Neural progenitor cell (in vitro differentiated cells): ENCODE data around the gene MYO1D. TPM values are rescaled to one million over a fixed set of nuclear protein-coding genes. Genes with fewer than 3 reads are reported as not detected.

Experiments used
- DNase-seq: peaks from one replicate; pipeline ENCODE4 v3.0.0-alpha.2; 2016; ENCODE audit warnings: low spot score
- H2AFZ ChIP-seq: fragments of 200-600 bp; sonication (generic); replicated peaks from 2 replicates; pipeline ENCODE4 v1.6.1; 2016; ENCODE audit warnings: antibody characterized with exemption
- H3F3A ChIP-seq: fragments of 200-600 bp; sonication (generic); 2 replicates; pipeline ENCODE4 v1.6.1; 2016; ENCODE audit warnings: antibody characterized with exemption, low read depth
- H3K27ac ChIP-seq: fragments of 200-600 bp; sonication (generic); 2 replicates; pipeline ENCODE4 v1.5.1; 2016; ENCODE audit warnings: mild to moderate bottlenecking
- H3K27me3 ChIP-seq: fragments of 200-600 bp; sonication (generic); 2 replicates; pipeline ENCODE4 v1.6.1; 2016; ENCODE audit warnings: mild to moderate bottlenecking, moderate library complexity
- H3K36me3 ChIP-seq: fragments of 200-600 bp; sonication (generic); 2 replicates; pipeline ENCODE4 v1.5.1; 2016
- H3K4me1 ChIP-seq: fragments of 200-600 bp; sonication (generic); 2 replicates; pipeline ENCODE4 v1.6.1; 2016; ENCODE audit warnings: mixed run types
- H3K4me2 ChIP-seq: fragments of 200-600 bp; sonication (generic); 2 replicates; pipeline ENCODE4 v1.6.1; 2016
- H3K4me3 ChIP-seq: fragments of 200-600 bp; sonication (generic); 2 replicates; pipeline ENCODE4 v1.5.1; 2016
- H3K79me2 ChIP-seq: fragments of 200-600 bp; sonication (generic); 2 replicates; pipeline ENCODE4 v1.6.1; 2016; ENCODE audit warnings: low read depth
- H3K9ac ChIP-seq: fragments of 200-600 bp; sonication (generic); 2 replicates; pipeline ENCODE4 v1.6.1; 2016
- H3K9me3 ChIP-seq: fragments of 200-600 bp; sonication (generic); 2 replicates; pipeline ENCODE4 v1.5.1; 2016; ENCODE audit warnings: low read depth
- H4K20me1 ChIP-seq: fragments of 200-600 bp; sonication (generic); 2 replicates; pipeline ENCODE4 v1.6.1; 2016; ENCODE audit warnings: low read depth
- H3K27ac Mint-ChIP-seq: 3 replicates; pipeline ENCODE4 v1.8.0; 2021; ENCODE audit warnings: mixed read lengths
- H3K27me3 Mint-ChIP-seq: 2 replicates; pipeline ENCODE4 v1.8.0; 2022; ENCODE audit warnings: low read depth, mild to moderate bottlenecking, inconsistent platforms, moderate library complexity, mixed read lengths; ENCODE audit not compliant: insufficient read depth
- H3K36me3 Mint-ChIP-seq: 3 replicates; pipeline ENCODE4 v1.8.0; 2021; ENCODE audit warnings: mixed read lengths
- H3K4me1 Mint-ChIP-seq: 3 replicates; pipeline ENCODE4 v1.8.0; 2021; ENCODE audit warnings: mixed read lengths
- H3K4me3 Mint-ChIP-seq: 3 replicates; pipeline ENCODE4 v1.8.0; 2021; ENCODE audit warnings: mild to moderate bottlenecking, moderate library complexity, mixed read lengths
- H3K9me3 Mint-ChIP-seq: 3 replicates; pipeline ENCODE4 v1.8.0; 2020; ENCODE audit warnings: mixed read lengths
- CTCF ChIP-seq: fragments of 200-600 bp; sonication (generic); IDR thresholded peaks from 2 replicates; pipeline ENCODE4 v1.5.1; 2017; ENCODE audit warnings: antibody characterized with exemption, mild to moderate bottlenecking
- EZH2 ChIP-seq: fragments of 200-600 bp; sonication (generic); IDR thresholded peaks from 2 replicates; pipeline ENCODE4 v1.6.1; 2017; ENCODE audit warnings: antibody characterized with exemption, mild to moderate bottlenecking, moderate library complexity
- EZH2phosphoT487 ChIP-seq: fragments of 200-600 bp; sonication (generic); IDR thresholded peaks from 2 replicates; pipeline ENCODE4 v1.6.1; 2017; ENCODE audit warnings: antibody characterized with exemption
- total RNA-seq: library from RNA; depleted of rRNA; stranded (reverse); fragments of >200 nt; gene quantifications from 2 replicates; pipeline ENCODE4 v1.2.3, GENCODE V29; 2015; ENCODE audit warnings: low replicate concordance

The MYO1D gene
- total RNA-seq, 1 donor from 2014 or later, result 6.2 TPM

GRCh38 chr17:32519228-32520103, 357.5 kb downstream of the MYO1D start:
- Mint-ChIP-seq H3K4me1 (peaks cover 83% of the 10 kb centered on the region), H3K36me3 (no peaks in the 10 kb centered on the region), H3K27me3 (peaks cover 3% of the 10 kb centered on the region), H3K4me3 (peak overlapping the region; percentile 81), H3K27ac (peak overlapping the region; percentile 99), H3K9me3 (no peaks in the 10 kb centered on the region)
- Histone ChIP-seq H2AFZ (peak overlapping the region; percentile 86), H3K4me2 (peak overlapping the region; percentile 79), H3K9me3 (no peaks in the 10 kb centered on the region), H3K27ac (peak overlapping the region; percentile 8), H3F3A (peaks cover 51% of the 10 kb centered on the region), H3K27me3 (peaks cover 7% of the 10 kb centered on the region), H3K36me3 (no peaks in the 10 kb centered on the region), H4K20me1 (no peaks in the 10 kb centered on the region), H3K9ac (no peak overlapping the region), H3K4me1 (peaks cover 63% of the 10 kb centered on the region), H3K4me3 (peak overlapping the region; percentile 47), H3K79me2 (no peaks in the 10 kb centered on the region)
- peak; percentile 98 for DNase-seq
- TF ChIP-seq EZH2phosphoT487 (no peak), EZH2 (no peak), CTCF (no peak)

- no peak overlapping the region for H3K27ac ChIP-seq
- DNase-seq, result no peak
Observed at GRCh38 chr17:32518646-32519227, 358.2 kb downstream of the MYO1D start.

GRCh38 chr17:32517982-32518381, 358.9 kb downstream of the MYO1D start:
- H3K4me1 Mint-ChIP-seq, result peaks cover 73% of the 10 kb centered on the region
- Histone ChIP-seq H3K4me1 (peaks cover 61% of the 10 kb centered on the region), H4K20me1 (no peaks in the 10 kb centered on the region), H3F3A (peaks cover 51% of the 10 kb centered on the region), H3K36me3 (no peaks in the 10 kb centered on the region), H3K79me2 (no peaks in the 10 kb centered on the region), H2AFZ (no peak overlapping the region), H3K4me2 (peak overlapping the region; percentile 74), H3K9me3 (no peaks in the 10 kb centered on the region), H3K4me3 (no peak overlapping the region), H3K27ac (no peak overlapping the region), H3K9ac (no peak overlapping the region), H3K27me3 (peaks cover 7% of the 10 kb centered on the region)
- H3K36me3 Mint-ChIP-seq, result no peaks in the 10 kb centered on the region
- TF ChIP-seq EZH2 (no peak), EZH2phosphoT487 (no peak), CTCF (no peak)
- peaks cover 3% of the 10 kb centered on the region for H3K27me3 Mint-ChIP-seq
- H3K4me3 Mint-ChIP-seq, result peak overlapping the region; percentile 46
- no peaks in the 10 kb centered on the region for H3K9me3 Mint-ChIP-seq
- DNase-seq, result no peak
- no peak overlapping the region for H3K27ac Mint-ChIP-seq

More at GRCh38 chr17:32518646-32519227, 358.2 kb downstream of the MYO1D start:
- Histone ChIP-seq H3K4me2 (peak overlapping the region; percentile 74), H3K4me3 (peak overlapping the region; percentile 47), H3F3A (peaks cover 51% of the 10 kb centered on the region), H3K4me1 (peaks cover 66% of the 10 kb centered on the region), H3K9ac (no peak overlapping the region), H3K9me3 (no peaks in the 10 kb centered on the region), H2AFZ (peak overlapping the region; percentile 86), H3K36me3 (no peaks in the 10 kb centered on the region), H3K27me3 (peaks cover 7% of the 10 kb centered on the region), H4K20me1 (no peaks in the 10 kb centered on the region), H3K79me2 (no peaks in the 10 kb centered on the region)
- no peaks in the 10 kb centered on the region for H3K9me3 Mint-ChIP-seq
- peak overlapping the region; percentile 99 for H3K27ac Mint-ChIP-seq
- peaks cover 3% of the 10 kb centered on the region for H3K27me3 Mint-ChIP-seq
- peaks cover 79% of the 10 kb centered on the region for H3K4me1 Mint-ChIP-seq
- H3K36me3 Mint-ChIP-seq, result no peaks in the 10 kb centered on the region
- TF ChIP-seq CTCF, result no peak
- no peak for TF ChIP-seq EZH2
- no peak for TF ChIP-seq EZH2phosphoT487
- H3K4me3 Mint-ChIP-seq, result peak overlapping the region; percentile 81
